AG04449 (cell line): ENCODE data around the gene SAFB.

Experiments
- CTCF ChIA-PET: fragments of 350-600 bp; formaldehyde crosslinking; extraction: SDS; loops from one replicate; lab custom pipeline; 2021; ENCODE audit warnings: antibody characterized with exemption; lab: Yijun Ruan, JAX
- POLR2A ChIA-PET: fragments of 400-600, 350-600 bp; formaldehyde crosslinking; extraction: SDS; loops from one replicate; lab custom pipeline; 2020; ENCODE audit warnings: antibody characterized with exemption, inconsistent platforms; lab: Yijun Ruan, JAX
- DNase-seq: peaks from one replicate; pipeline ENCODE4 v3.0.0-alpha.2; 2010; ENCODE audit warnings: low read depth, low spot score
- H3K4me3 ChIP-seq: 2 replicates; pipeline ENCODE4 v1.5.1; 2011; ENCODE audit warnings: low read depth, mild to moderate bottlenecking, control low read depth, low read length
- TF ChIP-seq, protein P1 (sequence below): IDR thresholded peaks from one replicate; pipeline ENCODE4 v1.5.1; 2011; ENCODE audit warnings: mild to moderate bottlenecking, moderate library complexity, low read length, control low read depth, inconsistent platforms; ENCODE audit not compliant: insufficient read depth; ENCODE audit errors: missing control alignments

Gene SAFB

DNA sequence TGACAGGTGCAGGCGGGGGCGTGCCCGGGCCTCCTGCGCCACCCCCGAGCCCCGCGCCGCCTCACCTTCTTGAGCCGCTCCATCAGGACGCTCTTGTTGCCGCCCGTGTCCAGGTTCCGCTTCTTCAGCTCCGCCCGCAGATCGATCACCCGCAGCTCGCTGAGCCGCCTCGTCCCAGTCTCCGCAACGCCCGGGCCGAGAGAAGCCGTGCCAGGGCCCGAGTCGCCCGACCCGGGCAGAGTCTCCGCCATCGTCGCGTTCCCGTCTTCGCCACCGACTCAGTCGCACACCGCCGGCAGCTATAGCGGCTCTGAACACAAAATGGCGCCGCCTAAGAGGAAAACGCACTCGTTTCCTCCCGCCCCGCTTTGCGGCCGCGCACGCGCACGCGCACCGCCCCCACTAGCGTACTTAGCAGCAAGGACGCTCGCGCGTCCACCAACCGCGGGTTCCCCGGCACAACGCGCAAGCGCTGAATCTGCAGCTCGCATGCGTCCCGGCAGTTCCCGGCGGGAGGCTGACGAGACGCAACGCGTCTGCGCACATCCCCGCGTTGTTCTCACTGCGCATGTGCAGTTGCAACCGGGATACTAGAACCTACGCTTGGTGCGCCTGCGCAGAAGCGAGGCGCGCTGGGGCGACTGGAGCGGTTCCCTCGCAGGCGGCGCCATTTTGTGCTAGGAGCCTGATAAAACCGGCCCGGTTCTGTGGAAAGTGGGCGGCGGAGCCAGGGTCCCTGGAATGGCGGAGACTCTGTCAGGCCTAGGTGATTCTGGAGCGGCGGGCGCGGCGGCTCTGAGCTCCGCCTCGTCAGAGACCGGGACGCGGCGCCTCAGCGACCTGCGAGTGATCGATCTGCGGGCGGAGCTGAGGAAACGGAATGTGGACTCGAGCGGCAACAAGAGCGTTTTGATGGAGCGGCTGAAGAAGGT lies at the start of gene SAFB, which contains the start of gene SAFB2:
SAFB (plus strand) TSS at position 619 of the 932 bp plus-strand sequence; CDS start at position 742, 123 bp downstream.
SAFB2 (minus strand) TSS at position 312 of the 932 bp plus-strand sequence; CDS start at position 251, 61 bp downstream.
- POLR2A ChIA-PET: interaction anchor here (0.6 to 1.7 kb wide), 7 partner anchors 8 to 323 kb away, joined by 3 to 7 read pairs (median 4); partner anchors contain the start of gene RPL36
- TF ChIP-seq, protein P1, sequence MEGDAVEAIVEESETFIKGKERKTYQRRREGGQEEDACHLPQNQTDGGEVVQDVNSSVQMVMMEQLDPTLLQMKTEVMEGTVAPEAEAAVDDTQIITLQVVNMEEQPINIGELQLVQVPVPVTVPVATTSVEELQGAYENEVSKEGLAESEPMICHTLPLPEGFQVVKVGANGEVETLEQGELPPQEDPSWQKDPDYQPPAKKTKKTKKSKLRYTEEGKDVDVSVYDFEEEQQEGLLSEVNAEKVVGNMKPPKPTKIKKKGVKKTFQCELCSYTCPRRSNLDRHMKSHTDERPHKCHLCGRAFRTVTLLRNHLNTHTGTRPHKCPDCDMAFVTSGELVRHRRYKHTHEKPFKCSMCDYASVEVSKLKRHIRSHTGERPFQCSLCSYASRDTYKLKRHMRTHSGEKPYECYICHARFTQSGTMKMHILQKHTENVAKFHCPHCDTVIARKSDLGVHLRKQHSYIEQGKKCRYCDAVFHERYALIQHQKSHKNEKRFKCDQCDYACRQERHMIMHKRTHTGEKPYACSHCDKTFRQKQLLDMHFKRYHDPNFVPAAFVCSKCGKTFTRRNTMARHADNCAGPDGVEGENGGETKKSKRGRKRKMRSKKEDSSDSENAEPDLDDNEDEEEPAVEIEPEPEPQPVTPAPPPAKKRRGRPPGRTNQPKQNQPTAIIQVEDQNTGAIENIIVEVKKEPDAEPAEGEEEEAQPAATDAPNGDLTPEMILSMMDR: no peak
- peak; percentile 95 for DNase-seq
- H3K4me3 ChIP-seq: peak within 1 kb of the TSS; percentile 96
- CTCF ChIA-PET: interaction anchor here (0.8 to 3.1 kb wide), 5 partner anchors 11 to 576 kb away, joined by 3 to 13 read pairs (median 4); no protein-coding TSS in a partner anchor

DNA sequence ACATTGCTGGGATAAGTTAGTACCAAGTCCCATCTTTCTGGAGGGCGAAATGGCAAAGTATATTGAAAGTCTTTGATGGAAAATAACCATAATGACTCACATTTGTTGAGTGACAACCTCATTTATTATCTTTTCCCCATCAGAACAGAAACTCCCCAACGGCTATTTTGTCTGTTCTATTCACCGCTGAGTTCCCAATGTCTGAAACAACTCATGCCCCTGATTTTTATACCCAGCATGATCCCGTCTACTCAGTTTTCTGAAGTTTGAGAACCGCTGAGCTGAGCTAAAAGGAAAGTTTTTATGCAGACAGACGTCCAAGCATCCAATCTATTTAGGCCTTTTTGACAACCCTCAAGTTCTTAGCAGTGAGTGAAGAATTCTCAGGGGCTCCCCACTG lies 47.3 kb upstream of the SAFB start:
- CTCF ChIA-PET: no interaction called here
- DNase-seq: no peak
- POLR2A ChIA-PET: no interaction called here
- H3K4me3 ChIP-seq: no peak overlapping the region
- TF ChIP-seq, protein P1: no peak

DNA sequence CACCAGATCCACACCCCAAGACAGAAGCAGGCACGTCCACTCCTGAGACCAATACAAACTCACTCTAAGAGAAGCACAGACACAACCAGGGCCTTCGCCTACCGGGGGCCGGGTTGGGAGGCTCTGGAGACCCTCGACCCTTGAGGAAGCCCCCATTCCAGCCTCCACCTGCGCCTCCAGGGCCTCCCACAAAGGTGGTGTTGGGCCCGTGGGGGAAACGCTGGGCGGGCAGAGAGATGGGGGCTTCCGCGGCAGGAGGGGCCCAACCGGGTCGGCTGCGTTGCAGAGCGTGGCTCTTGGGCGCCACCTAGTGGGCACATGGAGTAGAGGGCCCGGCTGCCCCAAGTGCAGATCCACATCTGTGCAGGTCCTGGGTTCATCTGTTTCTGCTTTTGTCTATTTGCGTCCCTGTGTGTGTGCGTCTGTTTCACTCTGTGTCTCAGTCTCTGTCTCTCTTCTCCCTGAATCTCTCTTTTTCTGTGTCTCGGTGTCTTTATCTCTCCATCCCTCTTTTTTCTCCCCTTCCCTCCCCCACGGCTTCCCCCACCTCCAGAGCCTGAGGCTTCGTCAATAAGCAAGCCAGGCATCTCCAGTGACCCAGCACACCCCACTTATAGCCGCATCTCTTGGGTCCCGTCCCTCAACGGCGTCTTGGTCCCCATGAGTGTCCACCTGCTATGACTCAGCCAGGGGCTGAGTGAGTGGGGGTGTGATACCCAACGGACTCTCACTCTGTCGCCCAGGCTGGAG lies 44.6 kb upstream of the SAFB start:
- ChIA-PET CTCF (interaction anchor here (0.6 to 4.6 kb wide), 5 partner anchors 30 to 532 kb away, joined by 3 to 42 read pairs (median 4); no protein-coding TSS in a partner anchor), POLR2A (no interaction called here)
- peak overlapping the region; percentile 35 for H3K4me3 ChIP-seq
- DNase-seq: no peak
- TF ChIP-seq, protein P1: peak; percentile 97

DNA sequence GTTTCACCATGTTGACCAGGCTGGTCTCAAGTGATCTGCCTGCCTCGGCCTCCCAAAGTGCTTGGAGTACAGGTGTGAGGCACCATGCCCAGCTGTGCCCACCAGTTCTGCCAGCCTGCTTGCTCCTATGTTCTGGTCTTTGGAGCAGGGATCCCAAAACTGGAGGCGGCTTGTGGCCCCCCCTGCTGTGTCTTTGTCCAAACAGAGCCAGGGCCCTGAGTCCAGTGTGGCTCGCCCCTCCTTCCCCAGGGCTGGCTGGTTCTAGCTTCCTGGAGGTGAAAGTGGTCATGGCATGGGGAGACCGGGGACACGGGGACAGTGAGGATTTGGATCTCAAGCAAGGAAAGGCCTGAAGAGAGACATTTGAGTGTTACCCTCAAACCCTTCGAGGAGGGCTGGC lies 43.6 kb upstream of the SAFB start:
- POLR2A ChIA-PET: no interaction called here
- no peak for DNase-seq
- CTCF ChIA-PET: interaction anchor here (0.6 to 4.6 kb wide), 8 partner anchors 14 to 540 kb away, joined by 3 to 42 read pairs (median 4); no protein-coding TSS in a partner anchor
- TF ChIP-seq, protein P1: no peak
- H3K4me3 ChIP-seq: no peak overlapping the region

DNA sequence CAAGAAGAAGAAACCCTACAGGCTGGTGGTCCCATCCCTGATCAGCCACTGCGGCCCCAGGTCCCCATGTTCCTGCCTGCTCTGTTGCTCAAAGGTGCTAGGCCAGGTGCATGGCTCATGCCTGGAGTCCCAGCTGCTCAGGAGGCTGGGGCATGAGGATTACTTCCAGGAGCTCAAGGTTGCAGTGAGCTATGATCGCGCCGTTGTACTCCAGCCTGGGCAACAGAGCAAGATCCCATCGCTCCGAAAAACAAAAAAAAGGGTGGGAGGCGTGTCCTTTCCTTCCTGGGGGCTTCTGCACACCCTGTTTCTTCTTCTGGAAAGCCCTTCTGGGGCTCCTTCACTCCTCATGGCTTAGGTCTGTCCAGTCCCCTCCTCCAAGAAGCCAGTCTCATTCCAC lies 43.2 kb upstream of the SAFB start:
- ChIA-PET POLR2A (no interaction called here), CTCF (interaction anchor here (0.6 to 4.6 kb wide), 9 partner anchors 12 to 770 kb away, joined by 3 to 42 read pairs (median 3); no protein-coding TSS in a partner anchor)
- H3K4me3 ChIP-seq: no peak overlapping the region
- TF ChIP-seq, protein P1: no peak
- DNase-seq: no peak
